HepG2 (cell line): Measurements from ENCODE around the gene HECTD1. TPM values are rescaled to one million over a fixed set of nuclear protein-coding genes. Genes with fewer than 3 reads are reported as not detected.

Experiments
- ATAC-seq: fragments of 200-7000 bp; cut with Tn5 transposase; 3 replicates; pipeline ENCODE4 v1.9.1; 2020; ENCODE audit warnings: mild to moderate bottlenecking, moderate library complexity
- BruUV-seq: library from RNA; stranded (reverse); fragments of 400-500 nt; replicated peaks from 2 replicates; lab custom pipeline; 2021; lab: Mats Ljungman, UMichigan
- CTCF ChIA-PET: fragments of 300-600 bp; formaldehyde crosslinking; extraction: SDS; loops from one replicate; lab custom pipeline; 2021; ENCODE audit warnings: low total read pairs, inconsistent platforms, low intra/inter-chr PET ratio; lab: Yijun Ruan, JAX
- POLR2A ChIA-PET: fragments of 350-600 bp; sonication (Branson Sonifier 250); formaldehyde crosslinking; loops from one replicate; lab custom pipeline; 2020; ENCODE audit warnings: antibody characterized with exemption, inconsistent platforms; lab: Yijun Ruan, JAX
- DNase-seq: peaks from one replicate; pipeline ENCODE4 v3.0.0-alpha.2; 2015; ENCODE audit warnings: low spot score
- FAIRE-seq: peaks from 3 replicates; lab custom pipeline; 2011; peaks lifted over from hg19 to GRCh38; lab: Jason Lieb, UNC
- H2AFZ ChIP-seq: one replicate; pipeline ENCODE4 v1.6.1; 2011; ENCODE audit warnings: low read length, inconsistent platforms
- H3K27ac ChIP-seq: fragments of 300-600 bp; 3 replicates; pipeline ENCODE4 v1.8.0; 2011; ENCODE audit warnings: mixed run types, mild to moderate bottlenecking, mixed read lengths, low read length, inconsistent platforms; ENCODE audit not compliant: insufficient read depth; ENCODE audit errors: extremely low read length
- H3K27me3 ChIP-seq, 2 experiments: fragments of 200-600 bp in 1 of 2; 2 replicates in 1 of 2; 3 replicates in 1 of 2; pipeline versions ENCODE4 v1.6.0 to v1.8.0; 2011; ENCODE audit warnings: low read length in 2 of 2, mild to moderate bottlenecking in 2 of 2, moderate library complexity in 2 of 2, inconsistent platforms in 1 of 2; ENCODE audit not compliant: insufficient read depth in 2 of 2, control insufficient read depth in 1 of 2
- H3K36me3 ChIP-seq, 2 experiments: fragments of 200-600 bp in 1 of 2; replicated peaks in 1 of 2; 2 replicates in 1 of 2; 3 replicates in 1 of 2; pipeline versions ENCODE4 v1.5.1 to v1.8.0; 2011; ENCODE audit warnings: low read length in 2 of 2, inconsistent platforms in 1 of 2; ENCODE audit not compliant: insufficient read depth in 2 of 2, control insufficient read depth in 1 of 2
- H3K4me1 ChIP-seq: 2 replicates; pipeline ENCODE4 v1.5.1; 2012; ENCODE audit warnings: low read length, inconsistent platforms; ENCODE audit not compliant: insufficient read depth
- H3K4me2 ChIP-seq: 2 replicates; pipeline ENCODE4 v1.6.0; 2011; ENCODE audit warnings: low read depth, low read length, inconsistent platforms
- H3K4me3 ChIP-seq, 3 experiments: fragments of 200-600 bp in 1 of 3; sonication (generic), shearing (Covaris generic) in 1 of 3; replicated peaks in 1 of 3; 2 replicates each; pipeline ENCODE4 v1.5.1; 2011 to 2016; ENCODE audit warnings: low read length in 3 of 3, inconsistent platforms in 2 of 3, low read depth in 2 of 3, mild to moderate bottlenecking in 2 of 3, control low read depth in 1 of 3, mixed read lengths in 1 of 3; ENCODE audit not compliant: insufficient read depth in 1 of 3
- H3K79me2 ChIP-seq: one replicate; pipeline ENCODE4 v1.6.1; 2011; ENCODE audit warnings: low read length, inconsistent platforms; ENCODE audit not compliant: insufficient read depth
- H3K9ac ChIP-seq: 2 replicates; pipeline ENCODE4 v1.6.0; 2011; ENCODE audit warnings: mild to moderate bottlenecking, low read depth, low read length, inconsistent platforms; ENCODE audit not compliant: insufficient read depth
- H3K9me3 ChIP-seq: 2 replicates; pipeline ENCODE4 v1.5.1; 2012; ENCODE audit warnings: mild to moderate bottlenecking, low read length
- H4K20me1 ChIP-seq: 2 replicates; pipeline ENCODE4 v1.6.0; 2011; ENCODE audit warnings: inconsistent platforms, mild to moderate bottlenecking, low read length, moderate library complexity; ENCODE audit not compliant: insufficient read depth
- FOXK2 ChIP-seq: fragments of 450-650 bp; IDR thresholded peaks from 2 replicates; pipeline ENCODE4 v1.6.1; 2016
- GATA4 ChIP-seq: sonication (generic); IDR thresholded peaks from 2 replicates; pipeline ENCODE4 v1.6.1; 2016; ENCODE audit warnings: antibody characterized with exemption, low read depth, borderline replicate concordance
- LBX2 ChIP-seq: sonication (generic); formaldehyde crosslinking; IDR thresholded peaks from 2 replicates; pipeline ENCODE4 v1.5.0; 2020; ENCODE audit warnings: missing genetic modification reagents, mild to moderate bottlenecking, borderline replicate concordance
- MBNL3 ChIP-seq: fragments of 250-450 bp; sonication (Bioruptor Pico); conservative IDR thresholded peaks from 2 replicates; pipeline ENCODE4 v1.8.0; 2022; ENCODE audit warnings: mild to moderate bottlenecking, inconsistent platforms
- NFE2L1 ChIP-seq: sonication (generic); formaldehyde crosslinking; IDR thresholded peaks from 2 replicates; pipeline ENCODE4 v1.4.0; 2020; ENCODE audit warnings: missing genetic modification reagents, mild to moderate bottlenecking, borderline replicate concordance
- PAWR ChIP-seq: sonication (generic); formaldehyde crosslinking; IDR thresholded peaks from 2 replicates; pipeline ENCODE4 v1.4.0; 2020; ENCODE audit warnings: missing genetic modification reagents, mild to moderate bottlenecking, borderline replicate concordance
- POLR2AphosphoS5 ChIP-seq: IDR thresholded peaks from 2 replicates; pipeline ENCODE4 v1.6.1; 2012; ENCODE audit warnings: low read depth, low read length
- RBM22 ChIP-seq: fragments of 200-400 bp; formaldehyde crosslinking; optimal IDR thresholded peaks from 2 replicates; pipeline ENCODE3; 2017; ENCODE audit warnings: mild to moderate bottlenecking, low read length, moderate library complexity
- SMYD3 ChIP-seq: sonication (generic); formaldehyde crosslinking; IDR thresholded peaks from 2 replicates; pipeline ENCODE4 v1.8.1; 2023; ENCODE audit warnings: mild to moderate bottlenecking, missing genetic modification reagents
- TBL1XR1 ChIP-seq: fragments of 150-350 bp; IDR thresholded peaks from 2 replicates; pipeline ENCODE4 v1.6.1; 2014; ENCODE audit warnings: borderline replicate concordance, low read length; ENCODE audit not compliant: partially characterized antibody
- ZNF12 ChIP-seq: sonication (generic); formaldehyde crosslinking; IDR thresholded peaks from 2 replicates; pipeline ENCODE4 v1.5.0; 2020; ENCODE audit warnings: missing genetic modification reagents
- ZNF496 ChIP-seq: sonication (generic); formaldehyde crosslinking; IDR thresholded peaks from 2 replicates; pipeline ENCODE4 v1.8.1; 2023; ENCODE audit warnings: mild to moderate bottlenecking, moderate library complexity, missing genetic modification reagents; ENCODE audit not compliant: insufficient replicate concordance
- ZNF564 ChIP-seq: sonication (generic); formaldehyde crosslinking; IDR thresholded peaks from 2 replicates; pipeline ENCODE4 v1.8.1; 2023; ENCODE audit warnings: mild to moderate bottlenecking, missing genetic modification reagents
- ZNF609 ChIP-seq: sonication (generic); formaldehyde crosslinking; IDR thresholded peaks from 2 replicates; pipeline ENCODE4 v1.4.0; 2020; ENCODE audit warnings: mild to moderate bottlenecking, missing genetic modification reagents, borderline replicate concordance
- ZNF674 ChIP-seq: sonication (generic); formaldehyde crosslinking; IDR thresholded peaks from 2 replicates; pipeline ENCODE4 v1.5.0; 2020; ENCODE audit warnings: low read depth, mild to moderate bottlenecking, missing genetic modification reagents
- ZSCAN5A ChIP-seq: sonication (generic); formaldehyde crosslinking; IDR thresholded peaks from 2 replicates; pipeline ENCODE4 v1.8.0; 2022; ENCODE audit warnings: mild to moderate bottlenecking, missing genetic modification reagents, borderline replicate concordance
- WGBS: methylation state at CpG from one replicate; pipeline ENCODE4 v1.1.6; 2017; ENCODE audit warnings: low lambda C conversion rate; 5-methylcytosine and 5-hydroxymethylcytosine counted together
- in situ Hi-C: cut with HindIII; loops from 2 replicates; pipeline ENCODE4 v1.10.0; 2017; ENCODE audit warnings: low pct_unique_long_range_greater_than_20kb; ENCODE audit not compliant: extremely low pct_ligation_motif_present
- intact Hi-C: fragments of 100-400 bp; cut with micrococcal nuclease; formaldehyde crosslinking; loops from one replicate; pipeline ENCODE4 v1.10.0; 2022; ENCODE audit not compliant: unreplicated experiment
- polyA plus RNA-seq, 8 experiments: library from polyadenylated mRNA; depleted of rRNA in 3 of 8; stranded (reverse) in 7 of 8; unstranded in 1 of 8; fragments of >200 nt; fragmentation: Illumina TruSeq in 4 of 8; extraction: Trizol in 4 of 8; gene quantifications; 2 replicates each; pipeline versions ENCODE4 v1.2.1 to v1.2.3, GENCODE V29; 2011 to 2016; ENCODE audit warnings: low read depth in 4 of 8, missing spikeins in 1 of 8, mixed read lengths in 1 of 8; ENCODE audit not compliant: insufficient read depth in 1 of 8
- total RNA-seq, 5 experiments: library from RNA; depleted of rRNA; stranded (reverse); fragments of >200 nt; fragmentation: Illumina TruSeq; extraction: Trizol; gene quantifications; 2 replicates each; pipeline ENCODE4 v1.2.3, GENCODE V29; 2016; ENCODE audit warnings: low read depth in 1 of 5

The HECTD1 gene
- total and polyA plus RNA-seq, 2 of the 13 experiments (the other 11 are each of a cell fraction or from before 2014, with no cell fraction given) = 312 to 560 TPM

- Histone ChIP-seq H2AFZ (no peak overlapping the region), H3K9ac (no peak overlapping the region), H3K79me2 (no peaks in the 10 kb centered on the region)
- CTCF ChIA-PET = no interaction called here
- in situ Hi-C loops = no loop called here
- no peak for TF ChIP-seq ZNF496 (CRISPR knock-in tag)
- TF ChIP-seq ZNF674 (CRISPR knock-in tag) = no peak
- no peak for TF ChIP-seq PAWR (CRISPR knock-in tag)
- TF ChIP-seq ZSCAN5A (CRISPR knock-in tag) = 0 out of 2 replicates have a peak, but pooled peaks have one; percentile 55
- TF ChIP-seq LBX2 (CRISPR knock-in tag) = no peak
- no peak for TF ChIP-seq FOXK2
- no peak for TF ChIP-seq GATA4
- TF ChIP-seq NFE2L1 (CRISPR knock-in tag) = no peak
- TF ChIP-seq TBL1XR1 = no peak
- no peak for TF ChIP-seq MBNL3 (CRISPR knock-in tag)
- TF ChIP-seq ZNF609 (CRISPR knock-in tag) = no peak
- peak; percentile 33; the same call in 1 of the 2 replicates for TF ChIP-seq POLR2AphosphoS5
- peak; percentile 70; the same call in 1 of the 2 replicates for TF ChIP-seq ZNF12 (CRISPR knock-in tag)
- TF ChIP-seq RBM22 = peak; percentile 67
- TF ChIP-seq ZNF564 (CRISPR knock-in tag) = 0 out of 2 replicates have a peak, but pooled peaks have one; percentile 34
- TF ChIP-seq SMYD3 (CRISPR knock-in tag) = peak; percentile 52; the same call in 1 of the 2 replicates
- TF ChIP-seq, all 625 proteins: peak for 6
- Histone ChIP-seq H3K9me3 (no peaks in the 10 kb centered on the region), H3K27me3 (no peaks in the 10 kb centered on the region), H3K27ac (no peak overlapping the region), H3K36me3 (peaks cover 39 to 86% of the 10 kb centered on the region in 2 experiments), H3K4me1 (no peaks in the 10 kb centered on the region), H3K4me3 (no peak overlapping the region), H4K20me1 (no peaks in the 10 kb centered on the region), H3K4me2 (no peak overlapping the region)
- 98% methylated on average over 4 of the region's 4 CpGs for WGBS
- BruUV-seq = TSS peak; percentile 17
- POLR2A ChIA-PET = no interaction called here
- no peak for DNase-seq
- FAIRE-seq = no peak
- intact Hi-C loops = loop anchor here (5.0 kb wide), 1 partner anchor 218 kb away; no protein-coding TSS in a partner anchor
- no peak for ATAC-seq
Observed at GRCh38 chr14:31139301-31139847, 68.2 kb downstream of the HECTD1 start.
